CD4-positive, alpha-beta memory T cell (primary cell): Measurements from ENCODE around the gene FRK. TPM values are rescaled to one million over a fixed set of nuclear protein-coding genes. Genes with fewer than 3 reads are reported as not detected.
A peak's percentile ranks its signal among the peaks of the same experiment; 100 is the strongest.

ENCODE experiments used
- CTCF ChIA-PET: fragments of 350-600 bp; sonication (Branson Sonifier 250); formaldehyde crosslinking; loops from one replicate; lab custom pipeline; 2021; ENCODE audit warnings: inconsistent platforms; ENCODE audit not compliant: partially characterized antibody; lab: Charles Lee
- POLR2A ChIA-PET: fragments of 350-600 bp; sonication (Branson Sonifier 250); formaldehyde crosslinking; loops from one replicate; lab custom pipeline; 2021; ENCODE audit not compliant: partially characterized antibody; lab: Charles Lee
- DNase-seq, 5 donors: peaks; one replicate each; pipeline versions ENCODE4 v3.0.0 to v3.0.0-alpha.2; 2020 to 2022; ENCODE audit warnings: mixed read lengths in 1 of 5
- H3K27ac ChIP-seq: one replicate; pipeline ENCODE4 v1.7.0; 2013; ENCODE audit warnings: low read depth, low read length
- H3K27me3 ChIP-seq: 2 replicates; pipeline ENCODE4 v1.7.0; 2013; ENCODE audit warnings: mild to moderate bottlenecking, low read length, moderate library complexity; ENCODE audit not compliant: insufficient read depth
- H3K36me3 ChIP-seq: 2 replicates; pipeline ENCODE4 v1.7.0; 2013; ENCODE audit warnings: mild to moderate bottlenecking, low read length, moderate library complexity; ENCODE audit not compliant: insufficient read depth
- H3K4me1 ChIP-seq: 2 replicates; pipeline ENCODE4 v1.7.0; 2013; ENCODE audit warnings: mild to moderate bottlenecking, low read length, moderate library complexity; ENCODE audit not compliant: insufficient read depth
- H3K4me3 ChIP-seq, 2 donors: one replicate each; pipeline ENCODE4 v1.7.0; 2013; ENCODE audit warnings: low read length in 2 of 2, mild to moderate bottlenecking in 1 of 2
- H3K9me3 ChIP-seq, 2 donors: one replicate each; pipeline ENCODE4 v1.7.0; 2013; ENCODE audit warnings: low read length in 2 of 2, control low read depth in 1 of 2; ENCODE audit not compliant: control insufficient read depth in 1 of 2
- H3K27ac Mint-ChIP-seq, 7 donors: one replicate each; pipeline ENCODE4 v1.8.0; 2020 to 2021; ENCODE audit warnings: mixed read lengths in 7 of 7, mild to moderate bottlenecking in 6 of 7, inconsistent platforms in 3 of 7, moderate library complexity in 3 of 7
- H3K27me3 Mint-ChIP-seq, 2 donors: one replicate each; pipeline ENCODE4 v1.8.0; 2020 to 2021; ENCODE audit warnings: mixed read lengths in 2 of 2
- H3K36me3 Mint-ChIP-seq, 2 donors: one replicate each; pipeline ENCODE4 v1.8.0; 2020 to 2021; ENCODE audit warnings: mixed read lengths in 2 of 2, inconsistent platforms in 1 of 2, mild to moderate bottlenecking in 1 of 2
- H3K4me1 Mint-ChIP-seq, 4 donors: one replicate each; pipeline ENCODE4 v1.8.0; 2020 to 2021; ENCODE audit warnings: mixed read lengths in 4 of 4, mild to moderate bottlenecking in 1 of 4
- H3K4me3 Mint-ChIP-seq, 8 donors: one replicate each; pipeline ENCODE4 v1.8.0; 2020 to 2021; ENCODE audit warnings: mixed read lengths in 8 of 8, mild to moderate bottlenecking in 7 of 8, moderate library complexity in 6 of 8, inconsistent platforms in 3 of 8
- H3K9me3 Mint-ChIP-seq, 8 donors: one replicate each; pipeline ENCODE4 v1.8.0; 2020 to 2021; ENCODE audit warnings: mixed read lengths in 8 of 8, mild to moderate bottlenecking in 5 of 8, inconsistent platforms in 3 of 8, moderate library complexity in 1 of 8
- intact Hi-C: fragments of 100-400 bp; cut with micrococcal nuclease; formaldehyde crosslinking; loops from one replicate; pipeline ENCODE4 v1.15.1; 2023
- polyA plus RNA-seq, 2 donors: library from polyadenylated mRNA; unstranded; fragments of 300-500 nt; fragmentation: Illumina TruSeq; gene quantifications; one replicate each; pipeline ENCODE4 v1.2.3, GENCODE V29; 2021
- total RNA-seq, 2 experiments: library from RNA; stranded (reverse); gene quantifications; one replicate each; pipeline ENCODE4 v1.2.3, GENCODE V29; 2021

FRK gene, protein sequence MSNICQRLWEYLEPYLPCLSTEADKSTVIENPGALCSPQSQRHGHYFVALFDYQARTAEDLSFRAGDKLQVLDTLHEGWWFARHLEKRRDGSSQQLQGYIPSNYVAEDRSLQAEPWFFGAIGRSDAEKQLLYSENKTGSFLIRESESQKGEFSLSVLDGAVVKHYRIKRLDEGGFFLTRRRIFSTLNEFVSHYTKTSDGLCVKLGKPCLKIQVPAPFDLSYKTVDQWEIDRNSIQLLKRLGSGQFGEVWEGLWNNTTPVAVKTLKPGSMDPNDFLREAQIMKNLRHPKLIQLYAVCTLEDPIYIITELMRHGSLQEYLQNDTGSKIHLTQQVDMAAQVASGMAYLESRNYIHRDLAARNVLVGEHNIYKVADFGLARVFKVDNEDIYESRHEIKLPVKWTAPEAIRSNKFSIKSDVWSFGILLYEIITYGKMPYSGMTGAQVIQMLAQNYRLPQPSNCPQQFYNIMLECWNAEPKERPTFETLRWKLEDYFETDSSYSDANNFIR
- not detected for total RNA-seq
- polyA plus RNA-seq: under 1 TPM in 1 of 2 donors, not detected in 1; 0.04 TPM

DNA sequence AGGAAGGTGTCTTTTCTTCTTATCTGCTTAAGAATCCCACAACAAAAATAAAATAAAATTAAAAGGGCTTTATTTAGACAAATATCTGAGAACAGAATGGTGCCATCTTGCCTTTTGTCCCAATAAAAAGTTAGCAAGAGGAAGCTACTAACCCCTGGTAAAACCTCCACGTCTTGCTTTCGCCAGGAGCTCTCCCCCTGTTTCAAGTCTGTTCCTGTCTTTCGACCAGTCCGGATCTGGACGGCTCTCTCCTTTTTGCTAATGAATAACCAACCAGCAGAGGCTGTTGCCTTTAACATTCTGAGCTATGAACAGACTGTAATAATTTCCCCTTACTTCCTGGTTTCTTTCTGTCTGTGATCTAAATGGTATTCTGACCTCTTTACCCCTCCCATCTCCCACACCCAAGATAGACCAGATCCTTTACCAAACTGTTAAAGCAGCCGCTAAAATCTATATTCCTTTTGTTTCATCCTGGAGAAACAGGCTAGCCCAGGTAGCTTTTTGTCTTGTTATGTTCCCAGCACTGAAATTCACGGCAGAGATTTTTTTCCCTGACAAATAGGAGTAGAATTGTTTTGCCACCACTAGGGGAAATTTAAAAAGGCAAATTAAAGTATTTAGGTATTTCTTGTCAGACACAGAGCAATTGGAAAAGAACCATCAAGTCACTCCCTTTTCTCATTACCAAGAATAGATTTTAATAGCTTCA is at the start of gene FRK:
Gene FRK (minus strand): TSS at position 320 of the 712 bp plus-strand sequence. CDS start 580 bp downstream, outside the sequence.
- no peak for DNase-seq
- H3K27ac ChIP-seq: no peak within 1 kb of the TSS
- H3K4me3 ChIP-seq: no peak within 1 kb of the TSS
- H3K36me3 Mint-ChIP-seq: no peaks in the 10 kb centered on the region
- H3K27ac Mint-ChIP-seq: no peak within 1 kb of the TSS
- no peaks in the 10 kb centered on the region for H3K4me1 ChIP-seq
- no peak within 1 kb of the TSS for H3K4me3 Mint-ChIP-seq
- peaks cover 5 to 7% of the 10 kb centered on the region in 2 donors for H3K27me3 Mint-ChIP-seq
- H3K27me3 ChIP-seq: no peaks in the 10 kb centered on the region
- H3K36me3 ChIP-seq: no peaks in the 10 kb centered on the region
- intact Hi-C loops: no loop called here
- CTCF ChIA-PET: no interaction called here
- no peaks in the 10 kb centered on the region for H3K9me3 ChIP-seq
- POLR2A ChIA-PET: no interaction called here
- no peaks in the 10 kb centered on the region for H3K4me1 Mint-ChIP-seq
- H3K9me3 Mint-ChIP-seq: no peaks in the 10 kb centered on the region

DNA sequence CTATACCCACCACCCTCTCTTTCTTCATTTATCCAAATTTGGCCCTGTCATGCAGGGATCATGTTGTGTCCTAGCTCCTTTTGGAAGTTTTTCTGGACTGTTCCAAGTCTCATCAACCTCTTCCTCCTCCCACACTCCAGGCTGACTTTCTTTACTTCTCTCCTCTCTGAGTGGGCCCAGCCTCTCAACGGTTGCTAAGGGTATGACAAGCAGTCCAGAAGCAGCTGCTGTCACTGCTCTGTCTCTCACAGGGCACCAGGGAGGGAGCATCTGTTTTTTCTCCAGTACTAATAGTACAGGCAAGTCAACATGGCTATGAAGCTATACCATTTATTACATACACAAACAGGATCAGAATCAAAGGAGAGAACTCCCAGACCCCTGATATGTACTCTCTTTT is 48.1 kb upstream of the FRK start:
- POLR2A ChIA-PET: no interaction called here
- Mint-ChIP-seq H3K9me3 (no peaks in the 10 kb centered on the region), H3K4me1 (peaks cover 19 to 35% (median 25%) of the 10 kb centered on the region in 4 donors), H3K36me3 (peaks cover 52 to 67% of the 10 kb centered on the region in 2 donors), H3K4me3 (no peak overlapping the region), H3K27me3 (no peaks in the 10 kb centered on the region), H3K27ac (no peak overlapping the region)
- DNase-seq: no peak
- no peak overlapping the region for H3K27ac ChIP-seq
- intact Hi-C loops: loop anchor here (10.0 kb wide), 1 partner anchor 146 kb away; the partner anchor contains the start of gene TSPYL4
- CTCF ChIA-PET: interaction anchor here (1.0 kb wide), 1 partner anchor 12 kb away, joined by 3 read pairs; no protein-coding TSS in a partner anchor
- H3K27me3 ChIP-seq: no peaks in the 10 kb centered on the region
- no peak overlapping the region for H3K4me3 ChIP-seq
- H3K9me3 ChIP-seq: no peaks in the 10 kb centered on the region
- H3K36me3 ChIP-seq: peaks cover 48% of the 10 kb centered on the region
- H3K4me1 ChIP-seq: peaks cover 24% of the 10 kb centered on the region

- Histone ChIP-seq H3K9me3 (no peaks in the 10 kb centered on the region), H3K36me3 (peaks cover 25% of the 10 kb centered on the region), H3K27me3 (no peaks in the 10 kb centered on the region), H3K27ac (no peak overlapping the region), H3K4me1 (peaks cover 49% of the 10 kb centered on the region), H3K4me3 (no peak overlapping the region)
- H3K9me3 Mint-ChIP-seq: no peaks in the 10 kb centered on the region
- peaks cover 37 to 49% of the 10 kb centered on the region in 2 donors for H3K36me3 Mint-ChIP-seq
- no peak for DNase-seq
- POLR2A ChIA-PET: no interaction called here
- peaks cover 42 to 56% (median 50%) of the 10 kb centered on the region in 4 donors for H3K4me1 Mint-ChIP-seq
- H3K4me3 Mint-ChIP-seq: peak overlapping the region in 1 of 8 donors; percentile 47
- no peaks in the 10 kb centered on the region for H3K27me3 Mint-ChIP-seq
- H3K27ac Mint-ChIP-seq: no peak overlapping the region
- CTCF ChIA-PET: interaction anchor here (1.6 to 2.1 kb wide), 2 partner anchors 9 to 11 kb away, joined by 3 to 6 read pairs; no protein-coding TSS in a partner anchor
- intact Hi-C loops: loop anchor here (10.0 kb wide), 1 partner anchor 149 kb away; the partner anchor contains the start of gene TSPYL4
Measured at GRCh38 chr6:116106146-116106545, 45.5 kb upstream of the FRK start.

DNA sequence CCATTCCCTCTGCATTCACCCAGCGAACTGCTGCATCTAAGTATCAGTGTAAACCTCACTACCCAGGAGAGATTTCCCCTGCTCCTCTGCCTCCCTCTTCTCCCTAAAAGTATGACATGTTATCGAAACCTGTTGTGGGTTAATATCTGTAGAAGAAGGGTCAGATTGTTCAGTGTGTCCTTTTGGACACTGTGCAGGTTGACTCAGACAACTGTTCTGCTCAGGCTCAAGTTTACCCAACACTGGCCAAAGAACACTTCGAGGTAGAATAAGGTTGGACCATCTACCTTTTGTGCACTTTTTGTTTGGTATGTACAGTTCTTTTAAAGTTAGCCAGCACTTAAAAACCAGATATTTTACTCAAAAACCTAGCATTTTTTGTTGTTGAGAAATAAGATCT is 44.6 kb upstream of the FRK start:
- Histone ChIP-seq H3K27ac (no peak overlapping the region), H3K9me3 (no peaks in the 10 kb centered on the region), H3K4me3 (no peak overlapping the region), H3K27me3 (no peaks in the 10 kb centered on the region), H3K36me3 (peaks cover 16% of the 10 kb centered on the region), H3K4me1 (peaks cover 50% of the 10 kb centered on the region)
- ChIA-PET POLR2A (no interaction called here), CTCF (interaction anchor here (2.1 kb wide), 1 partner anchor 8 kb away, joined by 6 read pairs; no protein-coding TSS in a partner anchor)
- intact Hi-C loops: loop anchor here (10.0 kb wide), 1 partner anchor 150 kb away; the partner anchor contains the start of gene TSPYL4
- H3K9me3 Mint-ChIP-seq: no peaks in the 10 kb centered on the region
- peak overlapping the region in 1 of 8 donors; percentile 64 for H3K4me3 Mint-ChIP-seq
- H3K27ac Mint-ChIP-seq: peak overlapping the region in 3 of 7 donors; percentile 10 to 68 (median 23)
- H3K36me3 Mint-ChIP-seq: peaks cover 28 to 41% of the 10 kb centered on the region in 2 donors
- no peaks in the 10 kb centered on the region for H3K27me3 Mint-ChIP-seq
- no peak for DNase-seq
- peaks cover 43 to 62% (median 51%) of the 10 kb centered on the region in 4 donors for H3K4me1 Mint-ChIP-seq

GRCh38 chr6:116104636-116105035 is 43.9 kb upstream of the FRK start:
- DNase-seq: no peak
- no peaks in the 10 kb centered on the region for H3K27me3 ChIP-seq
- H3K4me1 ChIP-seq: peaks cover 55% of the 10 kb centered on the region
- Mint-ChIP-seq H3K4me1 (peaks cover 46 to 68% (median 55%) of the 10 kb centered on the region in 4 donors), H3K4me3 (peak overlapping the region in 2 of 8 donors; percentile 1 to 64), H3K27ac (peak overlapping the region in 1 of 7 donors; percentile 19), H3K27me3 (no peaks in the 10 kb centered on the region), H3K9me3 (no peaks in the 10 kb centered on the region), H3K36me3 (peaks cover 25 to 38% of the 10 kb centered on the region in 2 donors)
- H3K27ac ChIP-seq: no peak overlapping the region
- POLR2A ChIA-PET: no interaction called here
- intact Hi-C loops: loop anchor here (10.0 kb wide), 1 partner anchor 150 kb away; the partner anchor contains the start of gene TSPYL4
- no peaks in the 10 kb centered on the region for H3K9me3 ChIP-seq
- no peak overlapping the region for H3K4me3 ChIP-seq
- CTCF ChIA-PET: interaction anchor here (1.2 to 2.1 kb wide), 2 partner anchors 8 to 430 kb away, joined by 3 to 6 read pairs; no protein-coding TSS in a partner anchor
- peaks cover 14% of the 10 kb centered on the region for H3K36me3 ChIP-seq

DNA sequence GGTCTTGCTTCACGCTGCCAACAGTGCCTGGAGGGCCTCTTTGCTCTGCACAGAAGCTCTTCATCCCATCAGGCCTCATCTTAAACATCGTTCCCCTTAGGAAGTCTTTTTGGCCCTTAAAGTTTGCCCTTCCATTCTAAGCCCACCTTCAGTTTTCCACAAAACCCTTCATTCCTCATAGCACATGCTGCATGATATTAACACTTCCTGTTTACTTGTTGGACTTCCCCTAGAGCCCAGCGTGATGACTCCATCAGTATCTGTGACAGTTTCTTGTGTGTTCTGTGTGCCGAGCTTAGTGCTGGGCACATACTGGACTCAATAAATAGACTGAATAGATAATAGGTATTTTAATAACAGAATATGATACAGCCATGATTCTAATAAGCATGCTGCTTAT is 42.2 kb upstream of the FRK start:
- CTCF ChIA-PET: interaction anchor here (2.9 kb wide), 1 partner anchor 9 kb away, joined by 11 read pairs; no protein-coding TSS in a partner anchor
- no peaks in the 10 kb centered on the region for H3K9me3 Mint-ChIP-seq
- peaks cover 55% of the 10 kb centered on the region for H3K4me1 ChIP-seq
- H3K27me3 Mint-ChIP-seq: no peaks in the 10 kb centered on the region
- peak overlapping the region in 6 of 7 donors; percentile 3 to 54 (median 20) for H3K27ac Mint-ChIP-seq
- no peaks in the 10 kb centered on the region for H3K36me3 ChIP-seq
- no peak overlapping the region for H3K4me3 ChIP-seq
- H3K4me3 Mint-ChIP-seq: peak overlapping the region in 7 of 8 donors; percentile 5 to 98 (median 47)
- H3K4me1 Mint-ChIP-seq: peaks cover 46 to 63% (median 53%) of the 10 kb centered on the region in 4 donors
- no peaks in the 10 kb centered on the region for H3K27me3 ChIP-seq
- H3K9me3 ChIP-seq: no peaks in the 10 kb centered on the region
- POLR2A ChIA-PET: interaction anchor here (0.8 kb wide), 1 partner anchor 9 kb away, joined by 4 read pairs; no protein-coding TSS in a partner anchor
- H3K36me3 Mint-ChIP-seq: peaks cover 10 to 21% of the 10 kb centered on the region in 2 donors
- H3K27ac ChIP-seq: no peak overlapping the region
- DNase-seq: no peak
- intact Hi-C loops: loop anchor here (10.0 kb wide), 1 partner anchor 152 kb away; the partner anchor contains the start of gene TSPYL4
